ENCODE results near the gene CARD19. TPM values are rescaled to one million over a fixed set of nuclear protein-coding genes. Genes with fewer than 3 reads are reported as not detected.

The CARD19 gene
- total RNA-seq, 1 experiment from 2014 or later = 11.4 TPM

GRCh38 chr9:93090091-93090655 lies 5.8 kb upstream of the CARD19 start:
- intact Hi-C loops (cut with micrococcal nuclease; ENCODE audit: unreplicated experiment) = no loop called here
- DNase-seq = no peak
- no peaks in the 10 kb centered on the region for H3K9me3 ChIP-seq
- no peak overlapping the region for H3K4me3 Mint-ChIP-seq (ENCODE audit: unreplicated experiment)
- no peaks in the 10 kb centered on the region; the same call in 1 of the 2 replicates for H3K4me1 ChIP-seq
- no peaks in the 10 kb centered on the region for H3K27me3 ChIP-seq (replicated peaks; ENCODE audit: control insufficient read depth, insufficient read depth, low read length)
- no peaks in the 10 kb centered on the region for H3K9me3 Mint-ChIP-seq (ENCODE audit: unreplicated experiment)
- no peaks in the 10 kb centered on the region for H3K36me3 ChIP-seq (ENCODE audit: control insufficient read depth, insufficient read depth, low read length)
- CTCF ChIA-PET = no interaction called here
- H3K27me3 Mint-ChIP-seq (ENCODE audit: insufficient read depth, unreplicated experiment) = no peaks in the 10 kb centered on the region
- H3K4me1 Mint-ChIP-seq (ENCODE audit: low read depth, unreplicated experiment) = no peaks in the 10 kb centered on the region
- no peaks in the 10 kb centered on the region for H3K36me3 Mint-ChIP-seq (ENCODE audit: insufficient read depth, unreplicated experiment)
- no peak for TF ChIP-seq CTCF (IDR thresholded peaks at IDR 0.05; ENCODE audit: insufficient read depth in 1 of 2, low read depth in 1 of 2, low read length in 1 of 2, severe bottlenecking in 1 of 2, unreplicated experiment in 1 of 2)
- no peak overlapping the region for H3K4me3 ChIP-seq (ENCODE audit: low read depth, low read length)
- POLR2A ChIA-PET = no interaction called here
- no peak overlapping the region for H3K27ac Mint-ChIP-seq (ENCODE audit: unreplicated experiment)
- BruUV-seq (replicated peaks) = no TSS peak

GRCh38 chr9:93091056-93091452 lies 5.0 kb upstream of the CARD19 start:
- ChIA-PET POLR2A (no interaction called here), CTCF (no interaction called here)
- Mint-ChIP-seq H3K9me3 (ENCODE audit: unreplicated experiment) (no peaks in the 10 kb centered on the region), H3K27me3 (ENCODE audit: insufficient read depth, unreplicated experiment) (no peaks in the 10 kb centered on the region), H3K27ac (ENCODE audit: unreplicated experiment) (no peak overlapping the region), H3K4me1 (ENCODE audit: low read depth, unreplicated experiment) (no peaks in the 10 kb centered on the region), H3K4me3 (ENCODE audit: unreplicated experiment) (no peak overlapping the region), H3K36me3 (ENCODE audit: insufficient read depth, unreplicated experiment) (no peaks in the 10 kb centered on the region)
- no peak for DNase-seq
- Histone ChIP-seq H3K27me3 (replicated peaks; ENCODE audit: control insufficient read depth, insufficient read depth, low read length) (no peaks in the 10 kb centered on the region), H3K4me3 (ENCODE audit: low read depth, low read length) (no peak overlapping the region), H3K36me3 (ENCODE audit: control insufficient read depth, insufficient read depth, low read length) (no peaks in the 10 kb centered on the region), H3K4me1 (no peaks in the 10 kb centered on the region; the same call in 1 of the 2 replicates), H3K9me3 (no peaks in the 10 kb centered on the region)
- BruUV-seq (replicated peaks) = no TSS peak
- intact Hi-C loops (cut with micrococcal nuclease; ENCODE audit: unreplicated experiment) = no loop called here
- TF ChIP-seq CTCF (IDR thresholded peaks at IDR 0.05; ENCODE audit: insufficient read depth in 1 of 2, low read depth in 1 of 2, low read length in 1 of 2, severe bottlenecking in 1 of 2, unreplicated experiment in 1 of 2) = no peak

GRCh38 chr9:93091453-93092081 lies 4.5 kb upstream of the CARD19 start:
- Mint-ChIP-seq H3K27ac (ENCODE audit: unreplicated experiment) (no peak overlapping the region), H3K9me3 (ENCODE audit: unreplicated experiment) (no peaks in the 10 kb centered on the region), H3K4me3 (ENCODE audit: unreplicated experiment) (no peak overlapping the region), H3K27me3 (ENCODE audit: insufficient read depth, unreplicated experiment) (no peaks in the 10 kb centered on the region), H3K36me3 (ENCODE audit: insufficient read depth, unreplicated experiment) (no peaks in the 10 kb centered on the region), H3K4me1 (ENCODE audit: low read depth, unreplicated experiment) (no peaks in the 10 kb centered on the region)
- H3K4me1 ChIP-seq = no peaks in the 10 kb centered on the region; the same call in 1 of the 2 replicates
- CTCF ChIA-PET = no interaction called here
- no TSS peak for BruUV-seq (replicated peaks)
- no peak overlapping the region for H3K4me3 ChIP-seq (ENCODE audit: low read depth, low read length)
- H3K27me3 ChIP-seq (replicated peaks; ENCODE audit: control insufficient read depth, insufficient read depth, low read length) = no peaks in the 10 kb centered on the region
- intact Hi-C loops (cut with micrococcal nuclease; ENCODE audit: unreplicated experiment) = no loop called here
- no peaks in the 10 kb centered on the region for H3K36me3 ChIP-seq (ENCODE audit: control insufficient read depth, insufficient read depth, low read length)
- no peak for TF ChIP-seq CTCF (IDR thresholded peaks at IDR 0.05; ENCODE audit: insufficient read depth in 1 of 2, low read depth in 1 of 2, low read length in 1 of 2, severe bottlenecking in 1 of 2, unreplicated experiment in 1 of 2)
- no peak for DNase-seq
- H3K9me3 ChIP-seq = no peaks in the 10 kb centered on the region
- POLR2A ChIA-PET = no interaction called here
